ENCODE measurements around the gene FILIP1L. TPM values are rescaled to one million over a fixed set of nuclear protein-coding genes. Genes with fewer than 3 reads are reported as not detected.

The FILIP1L gene
- total RNA-seq, 1 experiment from 2014 or later: 0.17 TPM

DNA sequence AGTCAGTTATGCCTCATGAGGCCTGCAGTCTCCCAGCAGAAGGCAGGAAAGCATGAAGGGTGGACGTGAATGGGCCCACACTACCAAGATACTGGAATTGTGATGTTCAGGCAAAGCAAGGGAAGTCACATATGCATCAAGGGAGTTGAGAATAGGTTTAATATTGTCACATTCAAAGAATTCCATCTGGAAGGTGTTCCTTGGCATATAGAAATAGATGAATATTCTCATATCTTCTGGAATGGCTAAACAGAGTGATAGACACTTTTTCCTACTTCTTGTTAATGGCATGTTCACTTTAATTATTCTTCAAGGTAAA, 193.0 kb downstream of the FILIP1L start:
- H3K4me1 ChIP-seq (ENCODE audit: control insufficient read depth in 1 of 2, insufficient read depth in 2 of 2, low read length in 2 of 2): peaks cover 0 to 8% of the 10 kb centered on the region in 2 experiments; a peak in 2 of 4 replicates
- ChIA-PET POLR2A (no interaction called here), RAD21 (ENCODE audit: low non-redundant PET in 1 of 2, low total read pairs in 2 of 2, uncharacterized antibody in 2 of 2, unreplicated experiment in 2 of 2) (no interaction called here), CTCF (no interaction called here)
- H3K4me2 ChIP-seq (ENCODE audit: low read length): no peak overlapping the region
- intact Hi-C loops (cut with micrococcal nuclease): no loop called here
- H3K27ac ChIP-seq (ENCODE audit: low read depth, low read length): no peak overlapping the region
- H3K4me3 ChIP-seq (replicated peaks in 1 of 2; ENCODE audit: low read depth in 1 of 2, low read length in 2 of 2): no peak overlapping the region
- no peak overlapping the region for H2AFZ ChIP-seq (ENCODE audit: low read depth, low read length, poor library complexity, severe bottlenecking)
- ATAC-seq: no peak
- no peak for DNase-seq (ENCODE audit: low read depth, low spot score)
- H3K9ac ChIP-seq (ENCODE audit: low read length): no peak overlapping the region
- no peaks in the 10 kb centered on the region for H4K20me1 ChIP-seq (ENCODE audit: insufficient read depth)
- no peaks in the 10 kb centered on the region for H3K36me3 ChIP-seq (ENCODE audit: control insufficient read depth in 1 of 2, insufficient read depth in 2 of 2, low read length in 2 of 2)
- no peaks in the 10 kb centered on the region for H3K9me2 ChIP-seq (ENCODE audit: insufficient read depth)
- peaks cover 4% of the 10 kb centered on the region; the same call in 1 of the 2 replicates for H3K79me2 ChIP-seq (ENCODE audit: insufficient read depth, low read length)
- no TSS peak for BruUV-seq (replicated peaks)
- no peaks in the 10 kb centered on the region for H3K27me3 ChIP-seq (ENCODE audit: insufficient read depth, low read length)
- TF ChIP-seq EZH2 (IDR thresholded peaks at IDR 0.05): no peak
- TF ChIP-seq POLR2A (IDR thresholded peaks at IDR 0.05; ENCODE audit: borderline replicate concordance, extremely low read depth, insufficient read depth, insufficient read length): no peak
- no peak for TF ChIP-seq POLR2AphosphoS5 (IDR thresholded peaks at IDR 0.05; ENCODE audit: low read depth, low read length)
- TF ChIP-seq ELF1 (IDR thresholded peaks at IDR 0.05; ENCODE audit: borderline replicate concordance, low read depth): no peak
- TF ChIP-seq, protein P1, sequence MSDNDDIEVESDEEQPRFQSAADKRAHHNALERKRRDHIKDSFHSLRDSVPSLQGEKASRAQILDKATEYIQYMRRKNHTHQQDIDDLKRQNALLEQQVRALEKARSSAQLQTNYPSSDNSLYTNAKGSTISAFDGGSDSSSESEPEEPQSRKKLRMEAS (IDR thresholded peaks at IDR 0.05): no peak
- TF ChIP-seq SIN3A (IDR thresholded peaks at IDR 0.05; ENCODE audit: low read depth): no peak
- TF ChIP-seq JUND (IDR thresholded peaks at IDR 0.05): no peak
- no peaks in the 10 kb centered on the region for H3K9me3 ChIP-seq (ENCODE audit: control insufficient read depth in 1 of 2, insufficient read depth in 1 of 2, low read depth in 1 of 2, low read length in 2 of 2)

- H3K27ac ChIP-seq (ENCODE audit: low read depth, low read length): no peak overlapping the region
- TF ChIP-seq CBX3 (IDR thresholded peaks at IDR 0.05; ENCODE audit: low read depth): no peak
- TF ChIP-seq ZFX (IDR thresholded peaks at IDR 0.05): no peak
- no peak for TF ChIP-seq FOSL1 (IDR thresholded peaks at IDR 0.05; ENCODE audit: low read depth)
- no peak for TF ChIP-seq EZH2phosphoT487 (IDR thresholded peaks at IDR 0.05; ENCODE audit: borderline replicate concordance)
- no peak for TF ChIP-seq TCF7L2 (IDR thresholded peaks at IDR 0.05; ENCODE audit: borderline replicate concordance, extremely low read depth, insufficient read depth, insufficient read length)
- TF ChIP-seq REST (IDR thresholded peaks at IDR 0.05; ENCODE audit: low read depth): no peak
- no peak for TF ChIP-seq ELF1 (IDR thresholded peaks at IDR 0.05; ENCODE audit: borderline replicate concordance, low read depth)
- no peak for TF ChIP-seq CEBPB (IDR thresholded peaks at IDR 0.05; ENCODE audit: low read depth)
- TF ChIP-seq POLR2A (IDR thresholded peaks at IDR 0.05; ENCODE audit: borderline replicate concordance, extremely low read depth, insufficient read depth, insufficient read length): no peak
- TF ChIP-seq SIN3A (IDR thresholded peaks at IDR 0.05; ENCODE audit: low read depth): no peak
- TF ChIP-seq EZH2 (IDR thresholded peaks at IDR 0.05): no peak
These were observed 193.6 kb downstream of the FILIP1L start for GRCh38 chr3:99920481-99921376.

More at GRCh38 chr3:99920481-99921376, 193.6 kb downstream of the FILIP1L start:
- RAD21 ChIA-PET (ENCODE audit: low non-redundant PET in 1 of 2, low total read pairs in 2 of 2, uncharacterized antibody in 2 of 2, unreplicated experiment in 2 of 2): no interaction called here
- peaks cover 4% of the 10 kb centered on the region; the same call in 1 of the 2 replicates for H3K79me2 ChIP-seq (ENCODE audit: insufficient read depth, low read length)
- no peak overlapping the region for H2AFZ ChIP-seq (ENCODE audit: low read depth, low read length, poor library complexity, severe bottlenecking)
- CTCF ChIA-PET: no interaction called here
- H3K36me3 ChIP-seq (ENCODE audit: control insufficient read depth in 1 of 2, insufficient read depth in 2 of 2, low read length in 2 of 2): no peaks in the 10 kb centered on the region
- H3K9me3 ChIP-seq (ENCODE audit: control insufficient read depth in 1 of 2, insufficient read depth in 1 of 2, low read depth in 1 of 2, low read length in 2 of 2): no peaks in the 10 kb centered on the region
- DNase-seq (ENCODE audit: low read depth, low spot score): no peak
- peaks cover 0 to 5% of the 10 kb centered on the region in 2 experiments; a peak in 2 of 4 replicates for H3K4me1 ChIP-seq (ENCODE audit: control insufficient read depth in 1 of 2, insufficient read depth in 2 of 2, low read length in 2 of 2)
- H3K9me2 ChIP-seq (ENCODE audit: insufficient read depth): no peaks in the 10 kb centered on the region
- intact Hi-C loops (cut with micrococcal nuclease): no loop called here
- H3K9ac ChIP-seq (ENCODE audit: low read length): no peak overlapping the region
- ATAC-seq: no peak
- no TSS peak for BruUV-seq (replicated peaks)
- H3K27me3 ChIP-seq (ENCODE audit: insufficient read depth, low read length): no peaks in the 10 kb centered on the region
- no peaks in the 10 kb centered on the region for H4K20me1 ChIP-seq (ENCODE audit: insufficient read depth)
- H3K4me2 ChIP-seq (ENCODE audit: low read length): no peak overlapping the region
- H3K4me3 ChIP-seq (replicated peaks in 1 of 2; ENCODE audit: low read depth in 1 of 2, low read length in 2 of 2): no peak overlapping the region
- POLR2A ChIA-PET: interaction anchor here (0.9 kb wide), 1 partner anchor 19 kb away, joined by 3 read pairs; no protein-coding TSS in a partner anchor

All from HCT116 (cell line).